Lung (tissue), 12 donors: ENCODE results near the gene YY1. TPM values are rescaled to one million over a fixed set of nuclear protein-coding genes. Genes with fewer than 3 reads are reported as not detected.
"Not testable (repeated sequence)": the region's sequence is repeated elsewhere in the genome, so short reads cannot be mapped to it uniquely, and the experiment has no call there.

Source experiments
- ATAC-seq: fragments of 200-7000 bp; cut with Tn5 transposase; one replicate; pipeline ENCODE4 v1.9.1; 2020; ENCODE audit warnings: moderate number of reproducible peaks; ENCODE audit not compliant: insufficient read depth, low FRiP score
- DNase-seq, 3 donors: peaks; one replicate each; pipeline ENCODE4 v3.0.0-alpha.2; 2013 to 2017
- H3K27ac ChIP-seq, 2 donors: one replicate each; pipeline ENCODE4 v1.5.1; 2013; ENCODE audit warnings: mild to moderate bottlenecking in 2 of 2, moderate library complexity in 2 of 2, control low read depth in 1 of 2, inconsistent platforms in 1 of 2, low read depth in 1 of 2, low read length in 1 of 2
- H3K27me3 ChIP-seq, 3 donors: one replicate each; pipeline ENCODE4 v1.5.1; 2013; ENCODE audit warnings: low read length in 2 of 3; ENCODE audit not compliant: control insufficient read depth in 3 of 3, insufficient read depth in 3 of 3
- H3K36me3 ChIP-seq, 4 donors: one replicate each; pipeline ENCODE4 v1.5.1; 2013; ENCODE audit warnings: low read length in 4 of 4, mild to moderate bottlenecking in 1 of 4, moderate library complexity in 1 of 4; ENCODE audit not compliant: control insufficient read depth in 4 of 4, insufficient read depth in 4 of 4
- H3K4me1 ChIP-seq, 5 donors: one replicate each; pipeline ENCODE4 v1.5.1; 2013; ENCODE audit warnings: low read length in 5 of 5, mild to moderate bottlenecking in 2 of 5, moderate library complexity in 1 of 5; ENCODE audit not compliant: control insufficient read depth in 5 of 5, insufficient read depth in 5 of 5
- H3K4me3 ChIP-seq: one replicate; pipeline ENCODE4 v1.5.1; 2013; ENCODE audit warnings: mild to moderate bottlenecking, control low read depth, moderate library complexity
- H3K9ac ChIP-seq, 2 donors: one replicate each; pipeline ENCODE4 v1.5.1; 2013; ENCODE audit warnings: low read length in 2 of 2, control low read depth in 1 of 2; ENCODE audit not compliant: insufficient read depth in 1 of 2
- H3K9me3 ChIP-seq, 4 donors: one replicate each; pipeline ENCODE4 v1.5.1; 2013; ENCODE audit warnings: low read length in 3 of 4, mild to moderate bottlenecking in 1 of 4, moderate library complexity in 1 of 4; ENCODE audit not compliant: control insufficient read depth in 4 of 4, insufficient read depth in 3 of 4
- WGBS, 2 donors: extraction: QIAGEN DNeasy Blood & Tissue Kit; methylation state at CpG; one replicate each; pipeline ENCODE4 v1.1.7; 2013; 5-methylcytosine and 5-hydroxymethylcytosine counted together
- polyA plus RNA-seq, 2 donors: library from polyadenylated mRNA; stranded (reverse); fragments of 200-250 nt; gene quantifications; one replicate each; pipeline ENCODE4 v1.2.1, GENCODE V29; 2013
- total RNA-seq, 2 donors: library from RNA; depleted of rRNA in 1 of 2; stranded (reverse); fragments of >200 nt in 1 of 2; gene quantifications; one replicate each; pipeline ENCODE4 v1.2.1, GENCODE V29; 2014 to 2021
- TF ChIP-seq, protein P1 (sequence below): IDR thresholded peaks from 2 replicates; pipeline ENCODE4 v1.5.1; 2012; ENCODE audit warnings: mild to moderate bottlenecking; ENCODE audit errors: control extremely low read depth, extremely low read depth
- donor health status: control.
- donor health status: control.
- donor health status: Bipolar disorder and iron deficiency.
- donor health status: healthy.
- donor health status: DM: yes; HTN: yes; CAD: no.

YY1 gene
- total and polyA plus RNA-seq, 4 donors, result 22.9 to 62.9 (median 34.6) TPM

DNA sequence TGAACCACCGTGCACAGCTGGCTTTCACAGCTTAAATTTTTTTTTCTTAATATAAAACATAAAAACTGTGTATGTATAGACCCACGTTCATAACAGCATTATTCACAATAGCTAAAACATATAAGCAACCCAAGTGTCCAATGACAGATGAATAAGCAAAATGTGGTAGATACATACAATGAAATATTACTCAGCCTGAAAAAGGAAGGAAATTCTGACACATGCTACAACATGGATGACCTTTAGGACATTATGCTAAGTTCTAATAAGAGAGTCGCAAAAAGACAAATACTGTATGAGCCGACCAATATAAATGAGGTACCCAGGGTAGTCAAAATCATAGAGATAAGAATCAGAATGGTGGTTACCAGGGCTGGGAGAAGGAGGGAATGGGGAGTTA lies 13.8 kb upstream of the YY1 start:
- H3K27ac ChIP-seq, result no peak overlapping the region
- TF ChIP-seq, protein P1, sequence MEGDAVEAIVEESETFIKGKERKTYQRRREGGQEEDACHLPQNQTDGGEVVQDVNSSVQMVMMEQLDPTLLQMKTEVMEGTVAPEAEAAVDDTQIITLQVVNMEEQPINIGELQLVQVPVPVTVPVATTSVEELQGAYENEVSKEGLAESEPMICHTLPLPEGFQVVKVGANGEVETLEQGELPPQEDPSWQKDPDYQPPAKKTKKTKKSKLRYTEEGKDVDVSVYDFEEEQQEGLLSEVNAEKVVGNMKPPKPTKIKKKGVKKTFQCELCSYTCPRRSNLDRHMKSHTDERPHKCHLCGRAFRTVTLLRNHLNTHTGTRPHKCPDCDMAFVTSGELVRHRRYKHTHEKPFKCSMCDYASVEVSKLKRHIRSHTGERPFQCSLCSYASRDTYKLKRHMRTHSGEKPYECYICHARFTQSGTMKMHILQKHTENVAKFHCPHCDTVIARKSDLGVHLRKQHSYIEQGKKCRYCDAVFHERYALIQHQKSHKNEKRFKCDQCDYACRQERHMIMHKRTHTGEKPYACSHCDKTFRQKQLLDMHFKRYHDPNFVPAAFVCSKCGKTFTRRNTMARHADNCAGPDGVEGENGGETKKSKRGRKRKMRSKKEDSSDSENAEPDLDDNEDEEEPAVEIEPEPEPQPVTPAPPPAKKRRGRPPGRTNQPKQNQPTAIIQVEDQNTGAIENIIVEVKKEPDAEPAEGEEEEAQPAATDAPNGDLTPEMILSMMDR, result no peak
- H3K9me3 ChIP-seq, result no peaks in the 10 kb centered on the region
- WGBS, 2 donors, result 89 to 91% methylated on average over 4 of the region's 4 CpGs
- peaks cover 0 to 29% (median 13%) of the 10 kb centered on the region in 5 donors for H3K4me1 ChIP-seq
- H3K36me3 ChIP-seq, result no peaks in the 10 kb centered on the region
- H3K9ac ChIP-seq, result no peak overlapping the region
- H3K4me3 ChIP-seq, result no peak overlapping the region
- no peaks in the 10 kb centered on the region for H3K27me3 ChIP-seq
- ATAC-seq (no peak), DNase-seq (no peak)

DNA sequence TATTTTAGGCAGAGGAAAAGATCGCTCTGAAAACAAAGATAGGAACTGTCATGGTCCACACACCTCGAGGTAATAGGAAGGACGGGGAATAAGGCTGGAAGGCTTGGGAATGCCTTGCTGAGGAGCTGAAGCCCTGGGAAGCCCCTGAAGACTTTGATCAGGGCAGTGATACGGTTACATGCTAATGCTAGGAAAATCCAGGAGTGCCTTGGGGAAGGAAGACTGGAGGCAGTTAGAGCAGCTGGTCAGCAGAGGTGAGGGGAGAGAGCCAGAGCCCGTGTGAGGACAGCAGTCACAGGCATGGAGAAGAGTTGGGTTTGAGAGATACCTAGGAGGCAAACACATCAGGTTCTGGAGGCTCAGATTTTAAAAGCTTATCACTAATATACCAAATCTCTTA lies 8.6 kb upstream of the YY1 start:
- H3K9me3 ChIP-seq, result no peaks in the 10 kb centered on the region
- no peak overlapping the region for H3K9ac ChIP-seq
- no peaks in the 10 kb centered on the region for H3K27me3 ChIP-seq
- ATAC-seq (no peak), DNase-seq (no peak)
- TF ChIP-seq, protein P1, result no peak
- H3K36me3 ChIP-seq, result peaks cover 0 to 8% (median 1%) of the 10 kb centered on the region in 4 donors
- H3K4me3 ChIP-seq, result no peak overlapping the region
- WGBS, 2 donors, result 90 to 91% methylated on average over 5 of the region's 5 CpGs
- H3K4me1 ChIP-seq, result no peaks in the 10 kb centered on the region
- no peak overlapping the region for H3K27ac ChIP-seq

DNA sequence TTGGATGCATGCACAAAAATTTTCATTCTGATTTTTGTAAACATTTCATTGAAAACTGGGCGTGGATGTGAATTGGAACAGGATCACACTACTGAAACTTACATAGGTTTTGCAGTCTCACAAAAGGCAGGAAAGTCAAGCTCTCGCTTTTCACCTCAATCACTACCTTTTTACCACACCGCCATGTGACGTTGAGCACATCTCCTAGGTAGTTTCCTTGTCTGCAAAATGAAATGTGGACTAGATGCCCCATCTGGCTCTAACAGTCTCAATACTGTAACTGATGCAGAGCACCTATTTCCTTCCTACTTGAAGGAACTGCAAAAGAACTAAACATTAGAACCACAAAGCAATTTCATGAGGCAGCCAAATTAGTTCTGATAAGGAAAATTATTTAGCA lies 4.4 kb upstream of the YY1 start:
- no peak overlapping the region for H3K27ac ChIP-seq
- 68 to 76% methylated on average over 4 of the region's 4 CpGs for WGBS, 2 donors
- no peak for ATAC-seq

DNA sequence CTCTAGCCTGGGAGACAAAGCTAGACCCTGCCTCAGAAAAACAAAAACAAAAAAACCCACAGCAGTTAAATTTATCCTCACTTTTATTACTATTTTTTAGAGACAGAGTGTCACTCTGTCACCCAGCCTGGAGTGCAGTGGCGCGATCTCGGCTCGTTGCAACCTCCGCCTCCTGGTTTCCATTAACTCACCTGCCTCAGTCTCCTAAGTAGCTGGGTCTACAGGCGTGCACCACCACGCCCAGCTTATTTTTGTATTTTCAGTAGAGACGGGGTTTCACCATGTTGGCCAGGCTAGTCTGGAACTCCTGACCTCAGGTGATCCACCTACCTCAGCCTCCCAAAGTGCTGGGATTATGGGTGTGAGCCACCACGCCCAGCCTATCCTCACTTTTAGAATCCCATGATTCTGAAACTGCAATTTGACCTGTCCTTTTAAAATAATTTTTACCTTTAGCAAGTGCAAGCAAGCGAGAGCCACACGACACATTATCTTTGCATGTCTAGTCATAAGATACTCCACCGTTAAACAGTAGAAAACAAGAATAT lies 2.6 kb upstream of the YY1 start:
- not testable (repeated sequence) for H3K36me3 ChIP-seq, DNase-seq, H3K27ac ChIP-seq, ATAC-seq, H3K9me3 ChIP-seq, H3K27me3 ChIP-seq, H3K4me3 ChIP-seq
- WGBS, 2 donors, result 81 to 85% methylated on average over 12 of the region's 12 CpGs
- H3K4me1 ChIP-seq, result peaks cover 0 to 25% (median 4%) of the 10 kb centered on the region in 5 donors
- peak overlapping the region in 1 of 2 donors; percentile 93 for H3K9ac ChIP-seq

More for the DNA sequence above, 4.4 kb upstream of the YY1 start:
- Histone ChIP-seq H3K9ac (no peak overlapping the region), H3K27me3 (no peaks in the 10 kb centered on the region), H3K9me3 (no peaks in the 10 kb centered on the region), H3K4me1 (peaks cover 0 to 17% (median 4%) of the 10 kb centered on the region in 5 donors), H3K4me3 (no peak overlapping the region), H3K36me3 (peaks cover 0 to 8% (median 4%) of the 10 kb centered on the region in 4 donors)
- TF ChIP-seq, protein P1, result no peak
- DNase-seq, result no peak
